Measurements from ENCODE around the gene HADHB.
A peak's percentile ranks its signal among the peaks of the same experiment; 100 is the strongest.
"Not testable (repeated sequence)": the region's sequence is repeated elsewhere in the genome, so short reads cannot be mapped to it uniquely, and the experiment has no call there.

Gene HADHB

DNA sequence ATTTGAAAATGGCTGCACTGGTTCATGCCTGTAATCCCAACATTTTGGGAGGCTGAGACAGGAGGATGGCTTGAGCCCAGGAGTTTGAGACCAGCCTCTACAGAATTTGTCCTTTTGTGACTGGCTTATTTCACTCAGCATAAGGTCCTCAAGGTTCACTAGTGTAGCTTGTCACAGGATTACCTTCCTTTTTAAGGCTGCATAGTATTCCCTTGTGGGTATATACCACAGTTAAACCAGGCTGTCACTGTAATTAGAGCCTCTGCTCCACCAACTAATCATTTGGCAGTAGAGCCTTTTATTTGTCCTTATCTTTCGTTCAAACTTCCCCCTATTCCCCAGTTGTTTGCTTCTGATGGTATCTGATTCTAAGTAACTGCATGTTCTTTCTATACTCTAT lies 50.8 kb downstream of the HADHB start:
- H3K4me3 ChIP-seq (ENCODE audit: low read length in 2 of 2), result no peak overlapping the region
- peaks cover 12% of the 10 kb centered on the region for H3K4me1 ChIP-seq (ENCODE audit: control insufficient read depth, insufficient read depth, low read length)
- no peak overlapping the region for H3K9ac ChIP-seq (ENCODE audit: low read length in 2 of 2)
- H3K27ac ChIP-seq (ENCODE audit: low read length), result no peak overlapping the region
- H3K36me3 ChIP-seq (ENCODE audit: control insufficient read depth in 2 of 2, insufficient read depth in 2 of 2, low read length in 2 of 2), result no peaks in the 10 kb centered on the region
- H3K27me3 ChIP-seq (ENCODE audit: control insufficient read depth in 1 of 2, insufficient read depth in 2 of 2, low read length in 2 of 2), result no peaks in the 10 kb centered on the region
- no peaks in the 10 kb centered on the region for H3K9me3 ChIP-seq (ENCODE audit: control insufficient read depth in 2 of 2, low read length in 2 of 2)

DNA sequence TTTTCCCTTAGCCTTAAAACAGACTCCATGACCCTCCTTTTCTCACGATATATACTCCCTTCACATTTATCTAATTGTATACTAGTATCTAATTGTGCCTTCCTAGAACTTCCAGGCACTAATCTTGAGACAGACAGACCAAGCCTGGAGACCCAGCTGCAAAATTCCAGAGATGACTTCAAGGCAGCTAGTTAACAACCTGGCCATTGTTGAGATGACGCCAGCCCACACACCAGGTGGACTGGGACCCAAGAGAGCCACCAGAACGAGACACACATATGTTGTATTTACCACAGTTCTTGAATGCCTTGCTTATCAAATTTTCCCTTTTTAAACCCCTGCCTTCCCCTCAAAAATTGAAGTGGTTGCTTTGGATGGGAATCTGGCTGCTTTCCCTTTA lies 52.3 kb downstream of the HADHB start:
- H3K4me3 ChIP-seq (ENCODE audit: low read length in 2 of 2), result no peak overlapping the region
- no peaks in the 10 kb centered on the region for H3K27me3 ChIP-seq (ENCODE audit: control insufficient read depth in 1 of 2, insufficient read depth in 2 of 2, low read length in 2 of 2)
- peaks cover 18% of the 10 kb centered on the region for H3K4me1 ChIP-seq (ENCODE audit: control insufficient read depth, insufficient read depth, low read length)
- H3K9me3 ChIP-seq (ENCODE audit: control insufficient read depth in 2 of 2, low read length in 2 of 2), result no peaks in the 10 kb centered on the region
- no peak overlapping the region for H3K9ac ChIP-seq (ENCODE audit: low read length in 2 of 2)
- no peaks in the 10 kb centered on the region for H3K36me3 ChIP-seq (ENCODE audit: control insufficient read depth in 2 of 2, insufficient read depth in 2 of 2, low read length in 2 of 2)
- no peak overlapping the region for H3K27ac ChIP-seq (ENCODE audit: low read length)

DNA sequence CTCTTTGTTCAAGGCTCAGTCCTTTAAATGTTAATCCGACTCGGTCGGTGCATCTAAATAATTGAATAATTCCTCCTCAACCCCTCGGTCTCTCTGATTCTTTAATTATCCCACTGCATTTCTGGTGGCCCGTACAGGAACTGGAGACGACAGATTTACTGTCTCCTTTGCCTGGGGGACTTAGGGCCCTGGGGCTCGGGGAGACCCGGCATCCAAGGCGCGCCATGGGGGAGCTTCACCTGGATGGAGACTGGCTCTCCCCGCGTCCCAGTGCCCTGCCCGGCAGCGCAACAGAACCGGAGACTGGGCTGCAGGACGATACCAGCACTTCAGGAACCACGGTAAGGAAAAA lies 53.5 kb downstream of the HADHB start:
- Histone ChIP-seq H3K9me3 (ENCODE audit: control insufficient read depth in 2 of 2, low read length in 2 of 2) (no peaks in the 10 kb centered on the region), H3K27me3 (ENCODE audit: control insufficient read depth in 1 of 2, insufficient read depth in 2 of 2, low read length in 2 of 2) (no peaks in the 10 kb centered on the region), H3K36me3 (ENCODE audit: control insufficient read depth in 2 of 2, insufficient read depth in 2 of 2, low read length in 2 of 2) (no peaks in the 10 kb centered on the region), H3K4me1 (ENCODE audit: control insufficient read depth, insufficient read depth, low read length) (peaks cover 18% of the 10 kb centered on the region), H3K4me3 (ENCODE audit: low read length in 2 of 2) (peak overlapping the region; percentile 83 to 93), H3K9ac (ENCODE audit: low read length in 2 of 2) (peak overlapping the region; percentile 82 to 88), H3K27ac (ENCODE audit: low read length) (peak overlapping the region; percentile 81)

DNA sequence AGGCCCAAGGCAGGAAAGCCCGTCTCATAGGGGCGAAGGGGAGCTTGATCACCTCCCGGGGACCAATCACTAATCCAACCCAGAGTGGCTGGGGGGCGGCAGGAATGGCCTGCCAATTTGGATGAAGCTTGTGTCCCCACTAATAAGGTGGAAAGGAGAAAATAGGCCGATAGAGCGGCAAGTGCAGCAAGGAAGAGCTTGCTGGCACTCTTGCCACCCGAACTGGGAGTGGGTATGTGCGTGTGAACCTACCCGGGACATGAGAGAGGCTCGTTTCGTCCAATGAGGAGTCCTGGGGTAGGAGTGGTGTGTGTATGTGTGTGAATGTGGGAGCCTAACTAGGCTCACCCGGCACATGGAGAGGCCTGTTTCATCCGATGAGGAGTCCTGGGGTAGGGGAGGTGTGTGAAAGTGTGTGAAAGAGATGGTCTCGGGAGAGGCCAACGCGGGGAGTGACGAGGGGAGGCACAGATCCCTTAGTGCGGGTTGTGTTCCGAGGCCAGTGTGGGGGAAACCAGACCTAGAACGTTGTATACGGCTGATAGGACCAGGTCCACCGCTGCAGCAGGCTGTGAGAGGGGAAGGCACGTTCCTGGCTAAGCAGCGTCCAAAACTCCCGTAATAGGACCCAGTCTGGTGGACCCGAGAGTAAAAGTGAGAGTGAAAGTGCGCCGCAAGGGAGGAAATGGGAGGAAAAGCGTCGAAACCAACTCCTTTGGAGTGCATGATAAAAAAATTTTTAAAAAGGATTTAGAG lies 54.1 kb downstream of the HADHB start:
- H3K27ac ChIP-seq (ENCODE audit: low read length), result peak overlapping the region; percentile 81
- H3K4me1 ChIP-seq (ENCODE audit: control insufficient read depth, insufficient read depth, low read length), result peaks cover 18% of the 10 kb centered on the region
- H3K27me3 ChIP-seq (ENCODE audit: control insufficient read depth in 1 of 2, insufficient read depth in 2 of 2, low read length in 2 of 2), result no peaks in the 10 kb centered on the region
- peak overlapping the region; percentile 83 to 93 for H3K4me3 ChIP-seq (ENCODE audit: low read length in 2 of 2)
- H3K36me3 ChIP-seq (ENCODE audit: control insufficient read depth in 2 of 2, insufficient read depth in 2 of 2, low read length in 2 of 2), result no peaks in the 10 kb centered on the region
- peak overlapping the region; percentile 82 to 88 for H3K9ac ChIP-seq (ENCODE audit: low read length in 2 of 2)
- no peaks in the 10 kb centered on the region for H3K9me3 ChIP-seq (ENCODE audit: control insufficient read depth in 2 of 2, low read length in 2 of 2)

DNA sequence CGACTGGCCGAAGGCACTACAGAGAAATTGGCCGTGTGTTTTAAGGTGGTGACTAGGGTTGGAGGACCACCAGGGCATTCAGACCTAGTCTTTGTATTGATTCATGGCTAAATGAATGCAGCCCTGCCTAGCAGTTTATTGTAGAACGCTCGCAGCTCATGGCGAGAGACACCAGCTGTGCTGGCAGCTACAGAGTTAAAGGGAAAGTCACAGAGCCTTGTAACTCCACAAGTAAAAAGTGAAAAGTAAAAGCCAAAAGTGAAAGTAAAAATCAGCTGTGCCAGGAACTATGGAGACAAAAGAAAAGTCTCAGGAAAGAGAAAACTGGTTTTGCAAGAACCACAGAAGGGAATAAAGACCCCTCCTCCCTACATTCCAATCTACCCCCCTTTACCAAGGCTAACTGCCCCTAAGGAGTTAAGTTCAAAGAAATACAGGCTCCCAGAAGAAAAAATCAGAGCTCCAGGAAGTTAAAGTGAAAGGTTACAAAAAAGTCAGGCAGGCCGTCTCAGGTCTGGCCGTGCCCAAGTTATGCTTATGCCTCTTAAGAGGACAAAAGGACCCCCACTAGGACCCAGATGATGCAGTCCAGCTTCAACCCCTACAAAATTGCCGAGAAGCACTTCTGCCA lies 54.8 kb downstream of the HADHB start:
- H3K27ac ChIP-seq (ENCODE audit: low read length), result peak overlapping the region; percentile 81
- peak overlapping the region; percentile 83 to 93 for H3K4me3 ChIP-seq (ENCODE audit: low read length in 2 of 2)
- H3K9me3 ChIP-seq (ENCODE audit: control insufficient read depth in 2 of 2, low read length in 2 of 2), result no peaks in the 10 kb centered on the region
- H3K4me1 ChIP-seq (ENCODE audit: control insufficient read depth, insufficient read depth, low read length), result peaks cover 18% of the 10 kb centered on the region
- peak overlapping the region; percentile 82 to 88 for H3K9ac ChIP-seq (ENCODE audit: low read length in 2 of 2)
- no peaks in the 10 kb centered on the region for H3K27me3 ChIP-seq (ENCODE audit: control insufficient read depth in 1 of 2, insufficient read depth in 2 of 2, low read length in 2 of 2)
- no peaks in the 10 kb centered on the region for H3K36me3 ChIP-seq (ENCODE audit: control insufficient read depth in 2 of 2, insufficient read depth in 2 of 2, low read length in 2 of 2)

DNA sequence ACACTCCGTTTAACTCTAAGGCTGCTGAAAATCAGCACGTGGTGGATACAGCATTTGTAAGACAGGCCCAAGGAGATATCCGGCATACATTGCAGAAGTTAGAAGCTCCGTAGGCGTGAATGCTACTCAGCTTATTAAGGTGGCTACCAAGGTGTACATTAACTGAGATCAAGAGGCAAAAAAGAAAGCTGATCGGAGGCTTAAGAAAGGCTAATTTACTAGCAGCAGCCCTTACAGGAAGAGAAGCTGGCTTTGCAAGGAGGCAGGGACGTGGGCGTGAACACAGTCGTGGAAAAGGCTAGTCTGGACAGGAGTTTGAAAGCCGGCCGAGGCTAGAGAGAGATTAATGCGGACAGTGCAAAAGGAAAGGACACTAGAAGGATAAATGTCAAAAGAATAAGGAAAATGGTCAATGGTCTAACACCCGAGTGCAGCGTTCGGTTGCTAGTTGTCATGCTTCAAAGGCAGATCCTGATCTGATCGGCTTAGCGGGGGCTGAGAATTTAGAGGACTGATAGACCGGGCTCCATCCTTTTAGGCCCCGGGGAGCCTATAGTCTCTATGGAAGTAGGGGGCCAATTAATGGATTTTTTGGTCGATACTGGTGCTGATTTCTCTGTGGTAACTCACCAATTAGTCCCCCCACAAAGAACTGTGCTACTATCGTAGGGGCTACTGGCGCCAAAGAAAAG lies 55.6 kb downstream of the HADHB start:
- no peaks in the 10 kb centered on the region for H3K9me3 ChIP-seq (ENCODE audit: control insufficient read depth in 2 of 2, low read length in 2 of 2)
- H3K36me3 ChIP-seq (ENCODE audit: control insufficient read depth in 2 of 2, insufficient read depth in 2 of 2, low read length in 2 of 2), result no peaks in the 10 kb centered on the region
- peaks cover 18% of the 10 kb centered on the region for H3K4me1 ChIP-seq (ENCODE audit: control insufficient read depth, insufficient read depth, low read length)
- H3K4me3 ChIP-seq (ENCODE audit: low read length in 2 of 2), result peak overlapping the region; percentile 56 to 83
- no peaks in the 10 kb centered on the region for H3K27me3 ChIP-seq (ENCODE audit: control insufficient read depth in 1 of 2, insufficient read depth in 2 of 2, low read length in 2 of 2)
- H3K9ac ChIP-seq (ENCODE audit: low read length in 2 of 2), result peak overlapping the region; percentile 21 to 88
- H3K27ac ChIP-seq (ENCODE audit: low read length), result peak overlapping the region; percentile 81

DNA sequence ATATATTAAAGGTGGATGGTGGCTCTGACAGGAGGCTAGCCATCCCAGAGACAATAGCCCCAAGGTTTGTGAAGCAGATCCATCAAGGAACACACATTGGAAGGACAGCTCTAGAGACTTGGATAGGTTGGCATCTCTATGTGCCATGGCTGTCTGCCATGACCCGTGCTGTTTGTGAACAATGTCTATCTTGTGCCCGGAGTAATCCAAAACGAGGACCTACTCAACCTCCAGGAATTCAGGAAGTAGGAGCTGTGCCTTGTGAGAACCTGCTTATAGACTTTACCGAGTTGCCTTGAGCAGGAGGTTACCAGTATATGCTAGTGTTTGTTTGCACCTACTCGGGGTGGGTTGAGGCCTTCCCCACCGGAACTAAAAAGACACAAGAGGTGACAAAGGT lies 58.1 kb downstream of the HADHB start:
- Histone ChIP-seq H3K36me3 (ENCODE audit: control insufficient read depth in 2 of 2, insufficient read depth in 2 of 2, low read length in 2 of 2) (no peaks in the 10 kb centered on the region), H3K4me3 (ENCODE audit: low read length in 2 of 2) (no peak overlapping the region), H3K27me3 (ENCODE audit: control insufficient read depth in 1 of 2, insufficient read depth in 2 of 2, low read length in 2 of 2) (no peaks in the 10 kb centered on the region), H3K9ac (ENCODE audit: low read length in 2 of 2) (no peak overlapping the region), H3K9me3 (ENCODE audit: control insufficient read depth in 2 of 2, low read length in 2 of 2) (no peaks in the 10 kb centered on the region), H3K4me1 (ENCODE audit: control insufficient read depth, insufficient read depth, low read length) (peaks cover 18% of the 10 kb centered on the region), H3K27ac (ENCODE audit: low read length) (no peak overlapping the region)

DNA sequence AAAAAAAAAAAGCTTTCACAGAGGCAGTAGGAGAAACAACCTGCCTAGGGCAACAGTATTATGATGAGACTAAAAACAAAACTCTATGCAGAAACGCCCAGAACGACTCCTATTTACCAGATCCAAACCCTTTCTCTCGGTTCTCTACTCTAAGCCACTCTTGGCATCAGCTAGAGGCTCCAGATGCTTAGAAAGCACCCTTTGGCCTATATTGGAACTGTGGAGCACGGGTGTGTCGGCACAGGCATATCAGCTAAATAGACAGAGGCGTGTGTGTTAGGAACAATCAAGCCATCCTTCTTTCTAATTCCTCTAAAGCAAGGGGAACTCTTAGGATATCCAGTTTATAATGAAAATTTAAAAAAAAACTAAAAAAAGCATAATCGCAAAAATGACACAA lies 60.4 kb downstream of the HADHB start:
- not testable (repeated sequence) for H3K4me3 ChIP-seq (ENCODE audit: low read length in 2 of 2); H3K9me3 ChIP-seq (ENCODE audit: control insufficient read depth in 2 of 2, low read length in 2 of 2); H3K27me3 ChIP-seq (ENCODE audit: control insufficient read depth in 1 of 2, insufficient read depth in 2 of 2, low read length in 2 of 2); H3K27ac ChIP-seq (ENCODE audit: low read length); H3K9ac ChIP-seq (ENCODE audit: low read length in 2 of 2); H3K36me3 ChIP-seq (ENCODE audit: control insufficient read depth in 2 of 2, insufficient read depth in 2 of 2, low read length in 2 of 2)
- H3K4me1 ChIP-seq (ENCODE audit: control insufficient read depth, insufficient read depth, low read length), result peaks cover 10% of the 10 kb centered on the region

DNA sequence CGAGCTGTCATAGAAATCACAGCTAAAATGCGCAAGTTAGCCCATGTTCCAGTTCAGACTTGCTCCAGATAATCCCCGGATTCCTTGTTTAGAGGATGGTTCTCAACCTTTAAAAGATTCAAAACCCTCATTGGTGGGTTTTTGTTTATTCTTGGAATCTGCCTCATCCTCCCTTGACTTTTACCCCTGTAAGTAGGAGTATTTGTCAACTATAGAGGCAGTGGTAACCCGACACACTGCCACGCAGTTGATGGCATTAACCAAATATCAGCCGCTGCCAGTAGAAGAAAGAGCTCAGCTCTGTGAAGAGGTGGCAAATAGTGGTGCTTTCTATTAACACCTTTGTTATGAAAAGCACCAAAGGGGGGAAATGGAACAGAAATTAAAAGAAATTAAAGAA lies 60.8 kb downstream of the HADHB start:
- no peak overlapping the region for H3K27ac ChIP-seq (ENCODE audit: low read length)
- H3K27me3 ChIP-seq (ENCODE audit: control insufficient read depth in 1 of 2, insufficient read depth in 2 of 2, low read length in 2 of 2), result no peaks in the 10 kb centered on the region
- no peak overlapping the region for H3K9ac ChIP-seq (ENCODE audit: low read length in 2 of 2)
- H3K4me1 ChIP-seq (ENCODE audit: control insufficient read depth, insufficient read depth, low read length), result peaks cover 6% of the 10 kb centered on the region
- no peaks in the 10 kb centered on the region for H3K9me3 ChIP-seq (ENCODE audit: control insufficient read depth in 2 of 2, low read length in 2 of 2)
- no peaks in the 10 kb centered on the region for H3K36me3 ChIP-seq (ENCODE audit: control insufficient read depth in 2 of 2, insufficient read depth in 2 of 2, low read length in 2 of 2)
- no peak overlapping the region for H3K4me3 ChIP-seq (ENCODE audit: low read length in 2 of 2)

DNA sequence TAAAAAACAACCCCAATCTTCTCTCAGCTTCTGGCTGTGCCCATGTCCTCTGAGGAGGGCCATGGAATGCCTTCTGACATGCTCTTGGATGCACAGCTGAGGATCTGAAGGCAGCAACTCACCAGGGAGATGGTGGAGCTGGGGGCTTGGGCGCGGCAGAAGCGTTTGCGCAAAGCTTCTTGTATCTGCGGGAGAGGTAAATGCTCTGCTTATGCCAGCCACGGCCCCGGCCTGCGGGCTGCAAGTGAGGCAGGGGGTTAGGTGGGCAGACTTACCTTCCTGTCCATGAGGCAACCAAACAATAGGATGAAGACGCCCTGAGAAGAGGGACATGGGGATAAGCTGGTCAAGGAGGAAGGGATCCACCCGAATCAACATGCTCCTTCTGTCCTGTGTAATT lies 65.2 kb downstream of the HADHB start:
- no peak overlapping the region for H3K27ac ChIP-seq (ENCODE audit: low read length)
- H3K9ac ChIP-seq (ENCODE audit: low read length in 2 of 2), result no peak overlapping the region
- no peaks in the 10 kb centered on the region for H3K27me3 ChIP-seq (ENCODE audit: control insufficient read depth in 1 of 2, insufficient read depth in 2 of 2, low read length in 2 of 2)
- no peak overlapping the region for H3K4me3 ChIP-seq (ENCODE audit: low read length in 2 of 2)
- H3K9me3 ChIP-seq (ENCODE audit: control insufficient read depth in 2 of 2, low read length in 2 of 2), result no peaks in the 10 kb centered on the region
- H3K4me1 ChIP-seq (ENCODE audit: control insufficient read depth, insufficient read depth, low read length), result no peaks in the 10 kb centered on the region
- H3K36me3 ChIP-seq (ENCODE audit: control insufficient read depth in 2 of 2, insufficient read depth in 2 of 2, low read length in 2 of 2), result no peaks in the 10 kb centered on the region

DNA sequence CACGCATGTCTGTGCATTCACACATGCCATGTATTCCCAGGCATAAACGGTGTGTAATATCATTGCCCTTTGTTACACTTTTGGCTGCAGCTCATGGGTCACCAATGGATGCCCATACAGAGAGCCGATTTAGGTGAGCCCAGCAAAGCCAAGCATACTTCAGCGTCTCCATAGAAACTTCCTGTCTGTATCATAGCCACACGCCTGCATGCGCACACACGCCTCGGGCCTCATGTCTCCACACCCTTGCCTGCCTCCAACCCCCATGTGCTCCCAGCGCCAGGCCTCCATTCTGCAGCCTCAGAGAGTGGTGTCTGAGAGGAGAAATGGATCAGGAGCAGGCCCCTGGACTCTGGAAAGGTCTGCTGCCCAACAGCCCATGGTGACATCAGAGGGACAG lies 67.7 kb downstream of the HADHB start:
- H3K4me3 ChIP-seq (ENCODE audit: low read length in 2 of 2), result no peak overlapping the region
- no peak overlapping the region for H3K9ac ChIP-seq (ENCODE audit: low read length in 2 of 2)
- no peaks in the 10 kb centered on the region for H3K9me3 ChIP-seq (ENCODE audit: control insufficient read depth in 2 of 2, low read length in 2 of 2)
- no peaks in the 10 kb centered on the region for H3K4me1 ChIP-seq (ENCODE audit: control insufficient read depth, insufficient read depth, low read length)
- H3K36me3 ChIP-seq (ENCODE audit: control insufficient read depth in 2 of 2, insufficient read depth in 2 of 2, low read length in 2 of 2), result no peaks in the 10 kb centered on the region
- no peak overlapping the region for H3K27ac ChIP-seq (ENCODE audit: low read length)
- H3K27me3 ChIP-seq (ENCODE audit: control insufficient read depth in 1 of 2, insufficient read depth in 2 of 2, low read length in 2 of 2), result peaks cover 0 to 5% of the 10 kb centered on the region in 2 donors
